RWPE2 (cell line): ENCODE results near the gene ASB4.
A peak's percentile ranks its signal among the peaks of the same experiment; 100 is the strongest.

Source experiments
- ATAC-seq: fragments of 200-7000 bp; cut with Tn5 transposase; 3 replicates; pipeline ENCODE4 v1.9.1; 2021; ENCODE audit warnings: low read depth
- DNase-seq: peaks from one replicate; pipeline ENCODE4 v3.0.0-alpha.2; 2020; ENCODE audit warnings: low spot score
- H3K27ac ChIP-seq: fragments of 450-650 bp; 2 replicates; pipeline ENCODE4 v1.5.1; 2017; ENCODE audit warnings: mild to moderate bottlenecking; ENCODE audit not compliant: poor library complexity, severe bottlenecking
- H3K27me3 ChIP-seq: fragments of 250-450 bp; sonication (Bioruptor Pico); 2 replicates; pipeline ENCODE4 v1.5.1; 2021; ENCODE audit warnings: mild to moderate bottlenecking, moderate library complexity; ENCODE audit not compliant: insufficient read depth, poor library complexity, severe bottlenecking
- H3K36me3 ChIP-seq: fragments of 250-450 bp; sonication (Bioruptor Pico); 2 replicates; pipeline ENCODE4 v1.5.1; 2020; ENCODE audit warnings: low read depth, mild to moderate bottlenecking, moderate library complexity
- H3K4me1 ChIP-seq: fragments of 250-450 bp; sonication (Bioruptor Pico); 2 replicates; pipeline ENCODE4 v1.5.1; 2021; ENCODE audit warnings: mild to moderate bottlenecking, moderate library complexity; ENCODE audit not compliant: insufficient read depth, poor library complexity, severe bottlenecking
- H3K4me3 ChIP-seq: fragments of 250-450 bp; sonication (Bioruptor Pico); 2 replicates; pipeline ENCODE4 v1.5.1; 2021; ENCODE audit warnings: mild to moderate bottlenecking, moderate library complexity; ENCODE audit not compliant: severe bottlenecking
- H3K9me3 ChIP-seq: fragments of 250-450 bp; sonication (Bioruptor Pico); 2 replicates; pipeline ENCODE4 v1.5.1; 2021; ENCODE audit warnings: mild to moderate bottlenecking, moderate library complexity; ENCODE audit not compliant: severe bottlenecking
- TF ChIP-seq, protein P1 (sequence below): fragments of 450-650 bp; IDR thresholded peaks from one replicate; pipeline ENCODE4 v1.5.1; 2017; ENCODE audit warnings: mild to moderate bottlenecking, moderate library complexity; ENCODE audit not compliant: poor library complexity, severe bottlenecking

The ASB4 gene

DNA sequence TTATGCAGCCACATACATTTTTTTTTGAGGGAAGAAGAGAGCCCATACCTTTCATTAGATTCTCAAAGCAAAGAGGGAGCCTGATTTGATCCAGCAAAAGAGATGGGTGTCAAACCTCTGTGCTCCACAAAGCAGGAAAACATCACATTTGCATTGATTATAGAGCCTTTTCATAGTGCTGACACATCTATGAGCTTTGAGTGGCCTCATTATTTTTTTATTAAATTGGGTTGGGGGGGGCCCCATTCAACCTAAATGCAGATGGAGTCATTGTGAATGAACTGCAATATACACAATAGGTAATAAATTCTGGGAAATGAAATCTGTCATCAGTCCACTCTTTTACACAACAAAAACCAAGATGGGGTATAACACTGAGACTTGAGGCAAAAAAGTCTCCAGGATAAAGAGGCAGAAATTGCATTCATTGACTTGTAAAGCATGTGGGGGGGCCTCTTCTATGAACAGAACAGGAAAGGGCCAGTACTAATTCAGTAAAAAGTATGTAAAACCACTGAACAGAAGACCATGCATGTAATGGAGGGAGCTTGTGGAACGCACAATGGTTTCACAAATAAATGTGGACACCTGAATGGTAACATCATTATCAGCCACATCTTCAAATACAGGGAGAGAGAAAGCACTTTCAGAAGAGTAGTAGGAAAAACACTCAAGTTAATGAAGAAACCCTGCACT lies 17.7 kb upstream of the ASB4 start:
- peaks cover 8% of the 10 kb centered on the region for H3K4me1 ChIP-seq
- no peaks in the 10 kb centered on the region for H3K36me3 ChIP-seq
- no peak for DNase-seq
- H3K27me3 ChIP-seq = no peaks in the 10 kb centered on the region
- H3K4me3 ChIP-seq = no peak overlapping the region
- H3K9me3 ChIP-seq = no peaks in the 10 kb centered on the region
- TF ChIP-seq, protein P1, sequence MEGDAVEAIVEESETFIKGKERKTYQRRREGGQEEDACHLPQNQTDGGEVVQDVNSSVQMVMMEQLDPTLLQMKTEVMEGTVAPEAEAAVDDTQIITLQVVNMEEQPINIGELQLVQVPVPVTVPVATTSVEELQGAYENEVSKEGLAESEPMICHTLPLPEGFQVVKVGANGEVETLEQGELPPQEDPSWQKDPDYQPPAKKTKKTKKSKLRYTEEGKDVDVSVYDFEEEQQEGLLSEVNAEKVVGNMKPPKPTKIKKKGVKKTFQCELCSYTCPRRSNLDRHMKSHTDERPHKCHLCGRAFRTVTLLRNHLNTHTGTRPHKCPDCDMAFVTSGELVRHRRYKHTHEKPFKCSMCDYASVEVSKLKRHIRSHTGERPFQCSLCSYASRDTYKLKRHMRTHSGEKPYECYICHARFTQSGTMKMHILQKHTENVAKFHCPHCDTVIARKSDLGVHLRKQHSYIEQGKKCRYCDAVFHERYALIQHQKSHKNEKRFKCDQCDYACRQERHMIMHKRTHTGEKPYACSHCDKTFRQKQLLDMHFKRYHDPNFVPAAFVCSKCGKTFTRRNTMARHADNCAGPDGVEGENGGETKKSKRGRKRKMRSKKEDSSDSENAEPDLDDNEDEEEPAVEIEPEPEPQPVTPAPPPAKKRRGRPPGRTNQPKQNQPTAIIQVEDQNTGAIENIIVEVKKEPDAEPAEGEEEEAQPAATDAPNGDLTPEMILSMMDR = no peak
- H3K27ac ChIP-seq = no peak overlapping the region
- no peak for ATAC-seq

DNA sequence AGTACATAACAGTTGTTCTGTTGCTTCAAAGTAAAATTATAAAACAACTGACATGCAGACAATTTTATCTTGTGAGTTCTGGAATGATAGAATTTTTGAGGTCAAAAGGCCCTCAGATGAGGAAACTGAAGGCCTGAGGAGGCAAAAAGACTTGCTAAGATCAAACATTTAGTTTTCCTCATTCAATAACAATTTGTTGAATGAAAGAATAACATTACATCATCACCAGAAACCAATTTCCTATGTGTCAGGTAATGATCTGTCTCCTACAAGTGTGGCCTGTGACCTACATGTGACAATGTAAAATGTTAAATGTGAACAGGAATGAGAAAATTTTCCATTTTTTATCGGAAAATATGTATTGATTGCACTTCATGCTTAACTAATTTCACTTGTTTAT lies 16.6 kb upstream of the ASB4 start:
- Histone ChIP-seq H3K4me3 (no peak overlapping the region), H3K27ac (no peak overlapping the region), H3K27me3 (no peaks in the 10 kb centered on the region), H3K4me1 (peaks cover 8% of the 10 kb centered on the region), H3K9me3 (no peaks in the 10 kb centered on the region), H3K36me3 (no peaks in the 10 kb centered on the region)
- TF ChIP-seq, protein P1 = no peak
- ATAC-seq = no peak
- no peak for DNase-seq

DNA sequence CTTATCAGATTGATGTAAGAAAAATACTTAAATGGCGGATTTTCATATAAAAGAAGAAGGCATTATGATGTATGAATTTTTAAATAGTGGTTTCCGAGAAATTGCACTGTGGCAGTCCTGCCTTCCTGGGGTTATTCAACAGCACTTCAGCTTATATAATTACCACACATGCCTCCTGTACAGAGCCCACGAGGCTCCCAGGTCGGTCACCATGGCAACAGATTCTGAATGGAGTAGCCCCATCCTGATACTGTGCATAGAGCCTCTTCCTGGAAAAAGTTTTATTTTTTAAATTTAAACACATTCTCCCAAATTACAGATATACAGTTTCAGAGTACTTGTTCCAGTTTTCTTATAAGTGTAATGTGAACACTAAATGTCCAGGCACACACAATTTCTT lies 15.9 kb upstream of the ASB4 start:
- H3K27ac ChIP-seq = no peak overlapping the region
- TF ChIP-seq, protein P1 = no peak
- H3K36me3 ChIP-seq = no peaks in the 10 kb centered on the region
- DNase-seq (no peak), ATAC-seq (no peak)
- no peak overlapping the region for H3K4me3 ChIP-seq
- peaks cover 8% of the 10 kb centered on the region for H3K4me1 ChIP-seq
- H3K9me3 ChIP-seq = no peaks in the 10 kb centered on the region
- H3K27me3 ChIP-seq = no peaks in the 10 kb centered on the region

DNA sequence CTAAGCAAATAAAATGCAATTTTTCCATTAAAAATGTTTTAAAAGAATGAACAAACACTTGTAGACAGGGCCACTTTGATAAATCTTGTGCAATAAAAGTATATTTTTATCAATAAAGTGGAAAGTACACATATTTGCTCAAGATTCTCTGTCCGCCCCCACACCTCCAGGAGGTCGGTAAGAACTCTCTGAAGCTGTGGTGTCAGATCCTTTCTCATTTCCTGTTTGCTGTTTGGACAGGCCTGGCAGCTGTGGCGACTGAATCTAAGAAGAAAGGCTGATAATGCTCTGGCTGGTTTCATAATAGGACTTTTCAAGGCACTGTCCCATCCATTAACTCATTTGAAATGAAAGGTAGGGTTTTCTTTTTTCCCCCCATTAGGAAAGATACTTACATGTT lies 15.3 kb upstream of the ASB4 start:
- TF ChIP-seq, protein P1 = no peak
- no peak overlapping the region for H3K4me3 ChIP-seq
- H3K27me3 ChIP-seq = no peaks in the 10 kb centered on the region
- peaks cover 8% of the 10 kb centered on the region for H3K4me1 ChIP-seq
- H3K9me3 ChIP-seq = no peaks in the 10 kb centered on the region
- H3K36me3 ChIP-seq = no peaks in the 10 kb centered on the region
- ATAC-seq = peak; percentile 72
- no peak for DNase-seq
- H3K27ac ChIP-seq = no peak overlapping the region

DNA sequence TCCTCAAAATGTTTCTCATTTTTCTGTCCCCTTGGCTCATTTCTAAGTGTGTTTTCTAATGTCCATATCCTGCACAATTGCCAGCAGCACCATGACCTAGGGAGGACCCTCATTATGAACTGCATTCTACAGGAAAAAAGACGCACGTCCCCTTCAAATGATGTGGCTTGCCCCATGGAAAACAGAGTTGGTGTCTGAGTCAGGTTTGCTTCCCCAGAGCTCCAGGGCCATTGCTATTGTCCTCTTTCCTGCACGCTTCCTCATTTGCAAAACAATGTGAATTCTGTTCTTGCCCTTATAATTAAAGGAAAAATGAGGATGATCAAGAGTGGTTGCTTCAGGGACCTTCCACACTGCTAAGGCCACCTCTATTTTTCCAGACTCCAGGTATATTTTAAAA lies 14.7 kb upstream of the ASB4 start:
- no peak overlapping the region for H3K4me3 ChIP-seq
- peaks cover 8% of the 10 kb centered on the region for H3K4me1 ChIP-seq
- H3K27ac ChIP-seq = no peak overlapping the region
- TF ChIP-seq, protein P1 = no peak
- no peak for DNase-seq
- H3K36me3 ChIP-seq = no peaks in the 10 kb centered on the region
- H3K9me3 ChIP-seq = no peaks in the 10 kb centered on the region
- no peaks in the 10 kb centered on the region for H3K27me3 ChIP-seq
- ATAC-seq = no peak
